Adipocyte (in vitro differentiated cells): ENCODE data around the gene MCOLN3.
A peak's percentile ranks its signal among the peaks of the same experiment; 100 is the strongest.
"Not testable (repeated sequence)": the region's sequence is repeated elsewhere in the genome, so short reads cannot be mapped to it uniquely, and the experiment has no call there.

ENCODE experiments used
- DNase-seq: peaks from one replicate; pipeline ENCODE4 v3.0.0-alpha.2; 2015; ENCODE audit warnings: low read depth
- H3K27me3 ChIP-seq: replicated peaks from 2 replicates; pipeline ENCODE4 v1.7.0; 2013; ENCODE audit warnings: mild to moderate bottlenecking, low read length, moderate library complexity; ENCODE audit not compliant: control insufficient read depth, insufficient read depth
- H3K36me3 ChIP-seq: 2 replicates; pipeline ENCODE4 v1.7.0; 2013; ENCODE audit warnings: low read length, mild to moderate bottlenecking, moderate library complexity; ENCODE audit not compliant: control insufficient read depth, insufficient read depth, severe bottlenecking
- H3K4me1 ChIP-seq: 2 replicates; pipeline ENCODE4 v1.7.0; 2013; ENCODE audit warnings: mild to moderate bottlenecking, low read length, moderate library complexity; ENCODE audit not compliant: control insufficient read depth, insufficient read depth
- H3K4me3 ChIP-seq: 2 replicates; pipeline ENCODE4 v1.7.0; 2013; ENCODE audit warnings: mild to moderate bottlenecking, low read length, moderate library complexity
- H3K9ac ChIP-seq: 2 replicates; pipeline ENCODE4 v1.7.0; 2013; ENCODE audit warnings: mild to moderate bottlenecking, low read length, moderate library complexity
- H3K9me3 ChIP-seq: 2 replicates; pipeline ENCODE4 v1.7.0; 2013; ENCODE audit warnings: mild to moderate bottlenecking, low read length, moderate library complexity; ENCODE audit not compliant: control insufficient read depth

MCOLN3 gene

DNA sequence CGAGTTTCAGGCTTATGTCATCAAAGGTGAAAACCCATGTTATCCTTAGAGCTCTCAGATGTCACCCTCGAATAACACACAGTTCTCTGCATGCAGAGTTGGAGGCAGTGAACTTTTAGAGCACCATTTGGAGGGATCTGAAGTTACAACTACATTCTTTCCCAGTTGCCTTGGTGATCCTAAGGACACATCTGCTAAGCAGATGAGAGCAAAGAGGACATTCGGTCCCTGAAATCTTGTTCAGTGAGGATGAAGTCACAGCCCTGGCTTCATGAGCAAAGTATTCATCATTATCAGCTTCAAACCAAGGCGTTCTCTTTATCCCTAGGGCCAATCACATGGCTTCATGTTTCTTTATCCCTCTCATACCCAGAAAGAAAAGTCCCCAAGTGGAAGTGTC lies 28.3 kb downstream of the MCOLN3 start:
- Histone ChIP-seq H3K27me3 (no peaks in the 10 kb centered on the region), H3K36me3 (no peaks in the 10 kb centered on the region), H3K9me3 (peaks cover 1% of the 10 kb centered on the region), H3K4me1 (no peaks in the 10 kb centered on the region), H3K9ac (no peak overlapping the region), H3K4me3 (no peak overlapping the region)
- DNase-seq, result peak; percentile 58

GRCh38 chr1:85015826-85016225 lies 32.5 kb downstream of the MCOLN3 start:
- no peak overlapping the region for H3K4me3 ChIP-seq
- no peaks in the 10 kb centered on the region for H3K27me3 ChIP-seq
- H3K4me1 ChIP-seq, result no peaks in the 10 kb centered on the region
- H3K36me3 ChIP-seq, result no peaks in the 10 kb centered on the region
- H3K9ac ChIP-seq, result no peak overlapping the region
- DNase-seq, result no peak
- peaks cover 10% of the 10 kb centered on the region for H3K9me3 ChIP-seq

DNA sequence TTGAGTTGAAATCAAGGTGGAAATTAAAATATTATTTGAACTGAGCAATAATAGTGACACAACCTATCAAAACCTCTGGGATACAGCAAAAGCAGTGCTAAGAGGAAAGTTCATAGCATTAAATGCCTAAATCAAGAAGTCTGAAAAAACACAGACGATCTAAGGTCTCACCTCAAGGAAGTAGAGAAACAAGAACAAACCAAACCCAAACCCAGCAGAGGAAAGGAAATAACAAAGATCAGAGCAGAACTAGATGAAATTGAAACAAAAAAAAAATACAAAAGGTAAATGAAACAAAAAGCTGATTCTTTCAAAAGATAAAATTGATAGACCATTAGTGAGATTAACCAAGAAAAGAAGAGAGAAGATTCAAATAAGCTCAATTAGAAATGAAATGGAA lies 42.7 kb downstream of the MCOLN3 start:
- not testable (repeated sequence) for H3K4me1 ChIP-seq, H3K36me3 ChIP-seq, H3K9ac ChIP-seq, DNase-seq, H3K4me3 ChIP-seq
- peaks cover 23% of the 10 kb centered on the region for H3K9me3 ChIP-seq
- H3K27me3 ChIP-seq, result peaks cover 23% of the 10 kb centered on the region

GRCh38 chr1:85001742-85002141 lies 46.6 kb downstream of the MCOLN3 start:
- Histone ChIP-seq H3K36me3 (no peaks in the 10 kb centered on the region), H3K4me3 (no peak overlapping the region), H3K27me3 (peaks cover 41% of the 10 kb centered on the region), H3K9ac (no peak overlapping the region), H3K4me1 (peaks cover 6% of the 10 kb centered on the region), H3K9me3 (peaks cover 15% of the 10 kb centered on the region)
- no peak for DNase-seq

- H3K36me3 ChIP-seq, result no peaks in the 10 kb centered on the region
- H3K4me3 ChIP-seq, result peak overlapping the region; percentile 70
- no peak overlapping the region for H3K9ac ChIP-seq
- H3K9me3 ChIP-seq, result peaks cover 8% of the 10 kb centered on the region
- H3K27me3 ChIP-seq, result peaks cover 50% of the 10 kb centered on the region
- H3K4me1 ChIP-seq, result peaks cover 8% of the 10 kb centered on the region
- DNase-seq, result peak; percentile 21
Measured at GRCh38 chr1:84998642-84999280, 49.5 kb downstream of the MCOLN3 start.

DNA sequence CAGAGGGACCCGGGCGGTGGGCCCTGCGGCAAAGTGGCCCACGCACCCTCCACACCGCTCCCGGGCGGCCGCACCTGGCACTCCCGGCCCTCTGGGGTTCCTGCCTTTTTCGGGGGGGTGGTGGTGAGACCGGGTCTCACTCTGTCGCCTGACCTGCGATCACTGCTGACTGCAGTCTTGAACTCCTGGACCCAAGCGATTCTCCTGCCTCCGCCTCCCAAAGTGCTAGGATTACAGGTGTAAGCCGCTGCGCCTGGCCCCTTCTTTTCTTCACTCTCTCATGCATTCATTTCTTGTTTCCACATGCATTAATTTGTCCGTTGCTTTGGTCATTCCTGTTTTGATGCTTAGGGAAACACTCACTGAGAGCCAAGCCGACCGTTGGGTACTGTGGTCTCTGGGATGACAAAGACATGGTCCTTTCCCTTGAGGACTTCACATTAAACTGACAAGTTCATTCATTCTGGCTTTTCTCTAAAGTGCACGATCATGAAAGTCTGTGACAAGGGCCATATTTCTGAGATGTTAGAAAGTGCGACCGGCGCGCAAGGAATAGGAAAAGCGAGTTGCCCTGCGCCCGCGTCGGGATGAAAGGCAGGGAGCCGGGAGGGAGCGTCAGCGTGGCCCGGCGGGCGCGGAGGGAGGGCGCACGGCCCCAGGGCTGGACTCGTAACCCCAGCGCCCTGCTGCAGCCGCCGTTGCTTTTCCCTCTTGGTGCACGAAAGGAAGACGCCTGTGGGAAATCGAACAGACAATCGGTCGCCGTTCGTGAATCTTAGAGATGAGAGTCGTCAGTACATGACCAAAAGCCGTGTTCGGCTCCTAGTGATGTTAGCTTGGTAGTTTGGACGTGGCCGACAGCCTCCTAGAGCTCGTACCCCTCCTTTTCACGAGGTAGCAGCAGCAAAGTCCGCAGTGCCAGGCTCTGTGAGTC lies 50.4 kb downstream of the MCOLN3 start:
- peaks cover 8% of the 10 kb centered on the region for H3K9me3 ChIP-seq
- H3K9ac ChIP-seq, result no peak overlapping the region
- H3K36me3 ChIP-seq, result no peaks in the 10 kb centered on the region
- peak; percentile 48 for DNase-seq
- H3K27me3 ChIP-seq, result peaks cover 43% of the 10 kb centered on the region
- H3K4me3 ChIP-seq, result peak overlapping the region; percentile 70
- peaks cover 8% of the 10 kb centered on the region for H3K4me1 ChIP-seq

DNA sequence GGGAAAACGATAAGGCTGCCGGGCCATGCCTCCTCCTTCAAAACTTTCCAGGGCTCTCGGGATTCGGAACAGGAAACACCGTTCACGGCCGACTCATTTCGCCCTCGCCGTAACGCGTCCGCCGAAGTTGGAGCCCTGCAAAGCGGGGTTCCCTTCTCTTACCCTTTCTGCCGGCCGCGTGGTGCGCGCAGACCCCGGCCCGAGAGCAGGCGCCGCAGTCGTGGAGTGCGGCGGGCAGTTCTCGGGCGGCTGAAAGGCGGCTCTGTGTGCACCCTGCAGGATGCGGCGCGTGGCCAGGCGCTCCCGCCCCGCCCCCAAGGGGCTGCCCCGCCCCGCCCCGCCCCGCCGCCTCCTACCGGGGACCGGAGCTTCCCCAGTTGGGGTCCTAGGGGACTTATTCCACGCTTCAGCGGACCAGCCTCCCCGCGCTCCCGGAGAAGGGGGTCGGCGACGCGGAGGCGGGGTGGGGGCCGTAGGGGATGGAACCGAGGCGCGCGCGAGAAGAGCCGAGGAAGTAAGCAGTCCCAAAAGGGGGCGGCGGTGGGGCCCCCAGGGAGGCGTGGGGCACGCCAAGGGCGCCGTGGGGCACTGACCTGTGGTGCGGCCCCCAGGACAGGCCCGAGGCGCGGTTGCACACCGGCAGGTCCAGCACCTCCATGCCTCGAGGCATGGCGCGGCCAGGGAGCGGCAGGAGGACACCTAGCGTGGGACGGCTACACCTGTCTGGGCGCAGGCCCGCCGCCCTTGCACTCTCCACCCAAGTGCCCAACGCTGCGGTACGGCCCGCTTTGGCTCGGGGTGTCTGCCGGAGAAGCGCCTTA lies 51.2 kb downstream of the MCOLN3 start, which contains the start of gene MCOLN2:
MCOLN2 (minus strand) TSS at position 268 of the 821 bp plus-strand sequence; CDS start at position 27, 241 bp downstream.
- peak within 1 kb of the TSS; percentile 78 for H3K4me3 ChIP-seq
- peaks cover 8% of the 10 kb centered on the region for H3K4me1 ChIP-seq
- peak; percentile 58 for DNase-seq
- peaks cover 8% of the 10 kb centered on the region for H3K9me3 ChIP-seq
- peaks cover 40% of the 10 kb centered on the region for H3K27me3 ChIP-seq
- no peaks in the 10 kb centered on the region for H3K36me3 ChIP-seq
- H3K9ac ChIP-seq, result no peak within 1 kb of the TSS

DNA sequence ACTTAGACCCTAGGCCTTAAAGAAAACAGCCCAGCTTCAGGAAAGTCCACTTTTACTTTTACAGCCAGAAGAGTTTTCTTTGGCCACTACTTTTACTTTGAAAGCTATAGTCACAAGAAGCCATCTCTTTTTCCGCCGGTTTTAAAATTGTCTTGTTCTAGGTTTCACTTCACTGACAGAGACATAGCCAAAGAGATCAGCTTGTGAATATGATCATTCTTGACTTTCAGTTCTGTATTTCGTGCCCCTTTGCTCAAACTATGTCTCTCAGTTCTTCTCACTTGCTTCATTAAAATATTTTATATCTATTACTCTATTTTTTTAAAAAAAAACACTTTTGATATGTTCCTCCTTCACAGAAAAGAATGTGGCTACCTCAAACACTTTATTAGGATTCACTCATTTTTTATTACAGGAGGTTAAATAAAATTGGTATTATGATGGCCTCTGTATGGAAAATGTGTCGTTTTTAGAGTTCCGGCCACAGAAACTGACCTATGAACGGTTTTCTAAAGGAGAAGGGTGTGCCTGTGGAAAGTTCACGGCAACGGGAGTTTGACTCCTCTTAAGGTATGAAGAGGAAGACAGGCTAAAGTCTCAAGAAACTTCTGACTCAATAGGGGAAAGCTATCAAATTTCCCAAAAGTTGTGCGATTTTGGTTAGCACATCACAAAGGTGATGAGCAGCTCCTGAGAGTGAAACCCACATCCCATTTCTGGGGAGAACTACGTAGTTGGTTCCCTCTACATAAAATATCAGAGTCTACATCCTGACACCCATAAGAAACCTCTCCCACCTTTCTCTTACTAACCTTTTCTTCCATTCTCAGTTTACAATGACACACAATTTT lies 52.6 kb downstream of the MCOLN3 start:
- Histone ChIP-seq H3K27me3 (peaks cover 29% of the 10 kb centered on the region), H3K4me1 (peaks cover 8% of the 10 kb centered on the region), H3K4me3 (no peak overlapping the region), H3K9ac (no peak overlapping the region), H3K36me3 (no peaks in the 10 kb centered on the region), H3K9me3 (peaks cover 8% of the 10 kb centered on the region)
- DNase-seq, result no peak

DNA sequence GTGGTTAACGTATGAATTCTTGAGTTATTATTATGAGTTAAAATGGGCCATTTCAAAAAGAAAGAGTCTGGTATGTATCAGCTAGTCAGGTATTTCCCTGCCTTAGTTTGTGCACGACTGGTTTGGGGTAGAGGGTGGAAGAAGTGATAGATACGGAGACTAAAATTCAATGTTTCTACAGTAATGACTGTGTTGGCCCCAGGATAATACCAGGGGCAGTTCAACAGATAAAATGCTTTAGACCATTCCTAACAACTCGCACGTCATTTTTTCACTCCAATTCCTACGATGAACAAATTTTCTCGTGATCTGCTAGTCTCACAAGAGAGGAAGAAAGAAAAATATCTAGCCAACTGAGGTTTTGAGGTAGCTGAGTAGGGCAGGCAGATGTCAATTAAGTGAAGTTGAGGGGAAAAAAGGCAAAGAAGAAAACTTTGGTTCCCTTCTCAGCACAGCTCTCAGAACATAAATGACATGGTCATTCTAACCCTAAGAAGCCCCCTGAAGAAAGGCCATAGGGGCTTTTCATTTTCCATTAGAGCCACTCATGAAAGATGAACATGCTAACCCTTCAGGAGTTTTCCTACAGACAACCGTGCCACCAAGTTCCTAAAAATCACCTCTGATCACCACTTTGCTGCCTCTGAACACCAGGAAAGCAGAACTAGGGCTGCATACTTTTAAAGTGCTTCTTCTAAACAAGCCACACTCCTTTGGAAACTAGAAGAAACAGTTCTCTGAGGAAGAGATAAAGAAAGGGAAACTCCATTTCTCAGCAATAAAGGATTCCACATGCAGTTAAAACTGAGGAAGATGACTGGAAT lies 57.0 kb downstream of the MCOLN3 start:
- H3K9ac ChIP-seq, result no peak overlapping the region
- peaks cover 8% of the 10 kb centered on the region for H3K9me3 ChIP-seq
- no peaks in the 10 kb centered on the region for H3K4me1 ChIP-seq
- no peak for DNase-seq
- H3K27me3 ChIP-seq, result peaks cover 6% of the 10 kb centered on the region
- H3K36me3 ChIP-seq, result no peaks in the 10 kb centered on the region
- no peak overlapping the region for H3K4me3 ChIP-seq

GRCh38 chr1:84988588-84988987 lies 59.7 kb downstream of the MCOLN3 start:
- no peaks in the 10 kb centered on the region for H3K4me1 ChIP-seq
- H3K9ac ChIP-seq, result no peak overlapping the region
- no peaks in the 10 kb centered on the region for H3K9me3 ChIP-seq
- no peaks in the 10 kb centered on the region for H3K27me3 ChIP-seq
- no peaks in the 10 kb centered on the region for H3K36me3 ChIP-seq
- DNase-seq, result no peak
- no peak overlapping the region for H3K4me3 ChIP-seq
